HepG2 (cell line): ENCODE data around the gene PTPRO. TPM values are rescaled to one million over a fixed set of nuclear protein-coding genes. Genes with fewer than 3 reads are reported as not detected.

Experiments
- ATAC-seq: fragments of 200-7000 bp; cut with Tn5 transposase; 3 replicates; pipeline ENCODE4 v1.9.1; 2020; ENCODE audit warnings: mild to moderate bottlenecking, moderate library complexity
- BruUV-seq: library from RNA; stranded (reverse); fragments of 400-500 nt; replicated peaks from 2 replicates; lab custom pipeline; 2021; lab: Mats Ljungman, UMichigan
- CTCF ChIA-PET: fragments of 300-600 bp; formaldehyde crosslinking; extraction: SDS; loops from one replicate; lab custom pipeline; 2021; ENCODE audit warnings: low total read pairs, inconsistent platforms, low intra/inter-chr PET ratio; lab: Yijun Ruan, JAX
- POLR2A ChIA-PET: fragments of 350-600 bp; sonication (Branson Sonifier 250); formaldehyde crosslinking; loops from one replicate; lab custom pipeline; 2020; ENCODE audit warnings: antibody characterized with exemption, inconsistent platforms; lab: Yijun Ruan, JAX
- DNase-seq: peaks from one replicate; pipeline ENCODE4 v3.0.0-alpha.2; 2015; ENCODE audit warnings: low spot score
- FAIRE-seq: peaks from 3 replicates; lab custom pipeline; 2011; peaks lifted over from hg19 to GRCh38; lab: Jason Lieb, UNC
- H2AFZ ChIP-seq: one replicate; pipeline ENCODE4 v1.6.1; 2011; ENCODE audit warnings: low read length, inconsistent platforms
- H3K27ac ChIP-seq: fragments of 300-600 bp; 3 replicates; pipeline ENCODE4 v1.8.0; 2011; ENCODE audit warnings: mixed run types, mild to moderate bottlenecking, mixed read lengths, low read length, inconsistent platforms; ENCODE audit not compliant: insufficient read depth; ENCODE audit errors: extremely low read length
- H3K27me3 ChIP-seq, 2 experiments: fragments of 200-600 bp in 1 of 2; 2 replicates in 1 of 2; 3 replicates in 1 of 2; pipeline versions ENCODE4 v1.6.0 to v1.8.0; 2011; ENCODE audit warnings: low read length in 2 of 2, mild to moderate bottlenecking in 2 of 2, moderate library complexity in 2 of 2, inconsistent platforms in 1 of 2; ENCODE audit not compliant: insufficient read depth in 2 of 2, control insufficient read depth in 1 of 2
- H3K36me3 ChIP-seq, 2 experiments: fragments of 200-600 bp in 1 of 2; replicated peaks in 1 of 2; 2 replicates in 1 of 2; 3 replicates in 1 of 2; pipeline versions ENCODE4 v1.5.1 to v1.8.0; 2011; ENCODE audit warnings: low read length in 2 of 2, inconsistent platforms in 1 of 2; ENCODE audit not compliant: insufficient read depth in 2 of 2, control insufficient read depth in 1 of 2
- H3K4me1 ChIP-seq: 2 replicates; pipeline ENCODE4 v1.5.1; 2012; ENCODE audit warnings: low read length, inconsistent platforms; ENCODE audit not compliant: insufficient read depth
- H3K4me2 ChIP-seq: 2 replicates; pipeline ENCODE4 v1.6.0; 2011; ENCODE audit warnings: low read depth, low read length, inconsistent platforms
- H3K4me3 ChIP-seq, 3 experiments: fragments of 200-600 bp in 1 of 3; sonication (generic), shearing (Covaris generic) in 1 of 3; replicated peaks in 1 of 3; 2 replicates each; pipeline ENCODE4 v1.5.1; 2011 to 2016; ENCODE audit warnings: low read length in 3 of 3, inconsistent platforms in 2 of 3, low read depth in 2 of 3, mild to moderate bottlenecking in 2 of 3, control low read depth in 1 of 3, mixed read lengths in 1 of 3; ENCODE audit not compliant: insufficient read depth in 1 of 3
- H3K79me2 ChIP-seq: one replicate; pipeline ENCODE4 v1.6.1; 2011; ENCODE audit warnings: low read length, inconsistent platforms; ENCODE audit not compliant: insufficient read depth
- H3K9ac ChIP-seq: 2 replicates; pipeline ENCODE4 v1.6.0; 2011; ENCODE audit warnings: mild to moderate bottlenecking, low read depth, low read length, inconsistent platforms; ENCODE audit not compliant: insufficient read depth
- H3K9me3 ChIP-seq: 2 replicates; pipeline ENCODE4 v1.5.1; 2012; ENCODE audit warnings: mild to moderate bottlenecking, low read length
- H4K20me1 ChIP-seq: 2 replicates; pipeline ENCODE4 v1.6.0; 2011; ENCODE audit warnings: inconsistent platforms, mild to moderate bottlenecking, low read length, moderate library complexity; ENCODE audit not compliant: insufficient read depth
- ZBTB20 ChIP-seq: sonication (generic); formaldehyde crosslinking; IDR thresholded peaks from 2 replicates; pipeline ENCODE4 v1.8.1; 2023; ENCODE audit warnings: missing genetic modification reagents, low read depth, mild to moderate bottlenecking, borderline replicate concordance
- ZKSCAN5 ChIP-seq: sonication (generic); formaldehyde crosslinking; IDR thresholded peaks from 2 replicates; pipeline ENCODE4 v1.5.1; 2020; ENCODE audit warnings: mild to moderate bottlenecking, missing genetic modification reagents
- WGBS: methylation state at CpG from one replicate; pipeline ENCODE4 v1.1.6; 2017; ENCODE audit warnings: low lambda C conversion rate; 5-methylcytosine and 5-hydroxymethylcytosine counted together
- in situ Hi-C: cut with HindIII; loops from 2 replicates; pipeline ENCODE4 v1.10.0; 2017; ENCODE audit warnings: low pct_unique_long_range_greater_than_20kb; ENCODE audit not compliant: extremely low pct_ligation_motif_present
- intact Hi-C: fragments of 100-400 bp; cut with micrococcal nuclease; formaldehyde crosslinking; loops from one replicate; pipeline ENCODE4 v1.10.0; 2022; ENCODE audit not compliant: unreplicated experiment
- polyA plus RNA-seq, 8 experiments: library from polyadenylated mRNA; depleted of rRNA in 3 of 8; stranded (reverse) in 7 of 8; unstranded in 1 of 8; fragments of >200 nt; fragmentation: Illumina TruSeq in 4 of 8; extraction: Trizol in 4 of 8; gene quantifications; 2 replicates each; pipeline versions ENCODE4 v1.2.1 to v1.2.3, GENCODE V29; 2011 to 2016; ENCODE audit warnings: low read depth in 4 of 8, missing spikeins in 1 of 8, mixed read lengths in 1 of 8; ENCODE audit not compliant: insufficient read depth in 1 of 8
- total RNA-seq, 5 experiments: library from RNA; depleted of rRNA; stranded (reverse); fragments of >200 nt; fragmentation: Illumina TruSeq; extraction: Trizol; gene quantifications; 2 replicates each; pipeline ENCODE4 v1.2.3, GENCODE V29; 2016; ENCODE audit warnings: low read depth in 1 of 5
- TF ChIP-seq, protein P1 (sequence below): sonication (generic); formaldehyde crosslinking; IDR thresholded peaks from 2 replicates; pipeline ENCODE4 v1.5.0; 2020; ENCODE audit warnings: mild to moderate bottlenecking, missing genetic modification reagents, borderline replicate concordance
- TF ChIP-seq, protein P2 (sequence below), 2 experiments: fragments of 450-650 bp in 1 of 2; sonication (generic) in 1 of 2; formaldehyde crosslinking in 1 of 2; IDR thresholded peaks; 2 replicates each; pipeline versions ENCODE4 v1.6.1 to v1.8.0; 2016 to 2022; ENCODE audit warnings: antibody characterized with exemption in 1 of 2, mild to moderate bottlenecking in 1 of 2, missing genetic modification reagents in 1 of 2

Gene PTPRO
- total and polyA plus RNA-seq, 2 of the 13 experiments (the other 11 are each of a cell fraction or from before 2014, with no cell fraction given) = 0.04 TPM; not detected in 1

DNA sequence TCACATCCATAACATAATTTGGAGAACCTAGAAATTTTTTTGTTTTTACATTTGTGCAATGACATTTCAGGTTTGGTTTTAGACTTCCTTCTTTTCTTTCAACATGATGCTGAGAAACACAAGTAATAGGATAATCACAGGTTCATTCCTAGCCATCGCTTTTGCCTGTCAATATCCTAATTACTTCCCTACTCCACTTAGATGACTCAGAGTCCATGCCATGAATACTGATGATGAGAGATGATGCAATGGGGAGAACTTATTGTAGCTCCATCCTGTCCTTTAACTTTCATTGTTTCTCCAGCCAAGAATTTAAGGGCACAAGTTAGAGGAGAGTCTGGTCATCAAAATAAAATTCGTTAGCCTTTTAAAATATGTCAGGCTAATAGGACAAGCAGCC is 101.3 kb downstream of the PTPRO start:
- Histone ChIP-seq H3K27ac (no peak overlapping the region), H3K9me3 (no peaks in the 10 kb centered on the region), H3K9ac (no peak overlapping the region), H3K4me3 (no peak overlapping the region), H3K4me1 (no peaks in the 10 kb centered on the region), H3K27me3 (no peaks in the 10 kb centered on the region), H2AFZ (no peak overlapping the region), H3K36me3 (no peaks in the 10 kb centered on the region), H3K4me2 (no peak overlapping the region), H4K20me1 (no peaks in the 10 kb centered on the region), H3K79me2 (no peaks in the 10 kb centered on the region)
- TF ChIP-seq ZKSCAN5 (CRISPR knock-in tag) = no peak
- TF ChIP-seq, protein P1, sequence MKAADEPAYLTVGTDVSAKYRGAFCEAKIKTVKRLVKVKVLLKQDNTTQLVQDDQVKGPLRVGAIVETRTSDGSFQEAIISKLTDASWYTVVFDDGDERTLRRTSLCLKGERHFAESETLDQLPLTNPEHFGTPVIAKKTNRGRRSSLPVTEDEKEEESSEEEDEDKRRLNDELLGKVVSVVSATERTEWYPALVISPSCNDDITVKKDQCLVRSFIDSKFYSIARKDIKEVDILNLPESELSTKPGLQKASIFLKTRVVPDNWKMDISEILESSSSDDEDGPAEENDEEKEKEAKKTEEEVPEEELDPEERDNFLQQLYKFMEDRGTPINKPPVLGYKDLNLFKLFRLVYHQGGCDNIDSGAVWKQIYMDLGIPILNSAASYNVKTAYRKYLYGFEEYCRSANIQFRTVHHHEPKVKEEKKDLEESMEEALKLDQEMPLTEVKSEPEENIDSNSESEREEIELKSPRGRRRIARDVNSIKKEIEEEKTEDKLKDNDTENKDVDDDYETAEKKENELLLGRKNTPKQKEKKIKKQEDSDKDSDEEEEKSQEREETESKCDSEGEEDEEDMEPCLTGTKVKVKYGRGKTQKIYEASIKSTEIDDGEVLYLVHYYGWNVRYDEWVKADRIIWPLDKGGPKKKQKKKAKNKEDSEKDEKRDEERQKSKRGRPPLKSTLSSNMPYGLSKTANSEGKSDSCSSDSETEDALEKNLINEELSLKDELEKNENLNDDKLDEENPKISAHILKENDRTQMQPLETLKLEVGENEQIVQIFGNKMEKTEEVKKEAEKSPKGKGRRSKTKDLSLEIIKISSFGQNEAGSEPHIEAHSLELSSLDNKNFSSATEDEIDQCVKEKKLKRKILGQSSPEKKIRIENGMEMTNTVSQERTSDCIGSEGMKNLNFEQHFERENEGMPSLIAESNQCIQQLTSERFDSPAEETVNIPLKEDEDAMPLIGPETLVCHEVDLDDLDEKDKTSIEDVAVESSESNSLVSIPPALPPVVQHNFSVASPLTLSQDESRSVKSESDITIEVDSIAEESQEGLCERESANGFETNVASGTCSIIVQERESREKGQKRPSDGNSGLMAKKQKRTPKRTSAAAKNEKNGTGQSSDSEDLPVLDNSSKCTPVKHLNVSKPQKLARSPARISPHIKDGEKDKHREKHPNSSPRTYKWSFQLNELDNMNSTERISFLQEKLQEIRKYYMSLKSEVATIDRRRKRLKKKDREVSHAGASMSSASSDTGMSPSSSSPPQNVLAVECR = no peak
- intact Hi-C loops (no loop called here), in situ Hi-C loops (no loop called here)
- POLR2A ChIA-PET = no interaction called here
- CTCF ChIA-PET = no interaction called here
- no TSS peak for BruUV-seq
- 4% methylated on average over 2 of the region's 2 CpGs for WGBS
- ATAC-seq (no peak), DNase-seq (no peak), FAIRE-seq (no peak)

DNA sequence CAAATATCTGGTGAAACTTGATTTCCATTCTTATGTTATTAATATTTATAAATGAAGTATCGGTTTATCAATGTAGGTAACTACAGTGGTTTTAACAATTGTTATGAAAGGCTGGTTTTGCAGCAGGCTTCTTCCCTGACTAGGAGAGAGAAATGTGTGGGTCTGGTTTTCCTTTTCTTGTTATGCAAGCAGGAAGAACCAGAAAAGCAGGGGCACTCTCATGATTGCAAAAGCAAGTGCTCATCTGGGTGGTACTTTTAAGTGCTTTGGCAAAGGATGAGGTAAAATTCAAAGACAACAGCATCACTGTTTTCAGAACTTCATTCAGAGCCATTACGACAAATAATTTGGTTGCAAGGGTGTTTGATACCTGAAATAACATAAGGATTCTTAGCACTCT is 105.6 kb downstream of the PTPRO start:
- FAIRE-seq = no peak
- TF ChIP-seq ZBTB20 (CRISPR knock-in tag) = no peak
- TF ChIP-seq, protein P2, sequence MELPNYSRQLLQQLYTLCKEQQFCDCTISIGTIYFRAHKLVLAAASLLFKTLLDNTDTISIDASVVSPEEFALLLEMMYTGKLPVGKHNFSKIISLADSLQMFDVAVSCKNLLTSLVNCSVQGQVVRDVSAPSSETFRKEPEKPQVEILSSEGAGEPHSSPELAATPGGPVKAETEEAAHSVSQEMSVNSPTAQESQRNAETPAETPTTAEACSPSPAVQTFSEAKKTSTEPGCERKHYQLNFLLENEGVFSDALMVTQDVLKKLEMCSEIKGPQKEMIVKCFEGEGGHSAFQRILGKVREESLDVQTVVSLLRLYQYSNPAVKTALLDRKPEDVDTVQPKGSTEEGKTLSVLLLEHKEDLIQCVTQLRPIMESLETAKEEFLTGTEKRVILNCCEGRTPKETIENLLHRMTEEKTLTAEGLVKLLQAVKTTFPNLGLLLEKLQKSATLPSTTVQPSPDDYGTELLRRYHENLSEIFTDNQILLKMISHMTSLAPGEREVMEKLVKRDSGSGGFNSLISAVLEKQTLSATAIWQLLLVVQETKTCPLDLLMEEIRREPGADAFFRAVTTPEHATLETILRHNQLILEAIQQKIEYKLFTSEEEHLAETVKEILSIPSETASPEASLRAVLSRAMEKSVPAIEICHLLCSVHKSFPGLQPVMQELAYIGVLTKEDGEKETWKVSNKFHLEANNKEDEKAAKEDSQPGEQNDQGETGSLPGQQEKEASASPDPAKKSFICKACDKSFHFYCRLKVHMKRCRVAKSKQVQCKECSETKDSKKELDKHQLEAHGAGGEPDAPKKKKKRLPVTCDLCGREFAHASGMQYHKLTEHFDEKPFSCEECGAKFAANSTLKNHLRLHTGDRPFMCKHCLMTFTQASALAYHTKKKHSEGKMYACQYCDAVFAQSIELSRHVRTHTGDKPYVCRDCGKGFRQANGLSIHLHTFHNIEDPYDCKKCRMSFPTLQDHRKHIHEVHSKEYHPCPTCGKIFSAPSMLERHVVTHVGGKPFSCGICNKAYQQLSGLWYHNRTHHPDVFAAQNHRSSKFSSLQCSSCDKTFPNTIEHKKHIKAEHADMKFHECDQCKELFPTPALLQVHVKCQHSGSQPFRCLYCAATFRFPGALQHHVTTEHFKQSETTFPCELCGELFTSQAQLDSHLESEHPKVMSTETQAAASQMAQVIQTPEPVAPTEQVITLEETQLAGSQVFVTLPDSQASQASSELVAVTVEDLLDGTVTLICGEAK (IDR thresholded peaks at IDR 0.05) = no peak
- TF ChIP-seq, protein P2 (CRISPR knock-in tag; IDR thresholded peaks at IDR 0.05) = no peak

More for the DNA sequence above, 105.6 kb downstream of the PTPRO start:
- H3K9ac ChIP-seq = no peak overlapping the region
- H4K20me1 ChIP-seq = no peaks in the 10 kb centered on the region
- no peaks in the 10 kb centered on the region for H3K9me3 ChIP-seq
- H3K4me3 ChIP-seq = no peak overlapping the region
- no peak overlapping the region for H2AFZ ChIP-seq
- no peaks in the 10 kb centered on the region for H3K4me1 ChIP-seq
- BruUV-seq = no TSS peak
- ChIA-PET CTCF (no interaction called here), POLR2A (no interaction called here)
- H3K27ac ChIP-seq = no peak overlapping the region
- ATAC-seq = no peak
- no peak overlapping the region for H3K4me2 ChIP-seq
- in situ Hi-C loops (no loop called here), intact Hi-C loops (no loop called here)
- no peaks in the 10 kb centered on the region for H3K36me3 ChIP-seq
- no peaks in the 10 kb centered on the region for H3K79me2 ChIP-seq
- WGBS = 4% methylated on average over 2 of the region's 2 CpGs
- H3K27me3 ChIP-seq = no peaks in the 10 kb centered on the region
- DNase-seq = no peak
